HCT116 (cell line): Measurements from ENCODE around the gene RASGRF1.

Source experiments
- CTCF ChIP-seq, 3 experiments: fragments of 200-600 bp in 1 of 3; sonication (generic) in 1 of 3; IDR thresholded peaks in 2 of 3; conservative IDR thresholded peaks in 1 of 3; 2 replicates each; pipeline ENCODE4 v1.5.1; 2012 to 2017; ENCODE audit warnings: low read depth in 2 of 3, low read length in 2 of 3, antibody characterized with exemption in 1 of 3, borderline replicate concordance in 1 of 3, control low read depth in 1 of 3, mild to moderate bottlenecking in 1 of 3, mixed read lengths in 1 of 3, mixed run types in 1 of 3, moderate library complexity in 1 of 3; ENCODE audit not compliant: insufficient read depth in 1 of 3
- EZH2 ChIP-seq: fragments of 200-600 bp; sonication (generic); IDR thresholded peaks from 2 replicates; pipeline ENCODE4 v1.6.1; 2017; ENCODE audit warnings: antibody characterized with exemption, mixed run types
- POLR2A ChIP-seq: IDR thresholded peaks from 2 replicates; pipeline ENCODE4 v1.7.0; 2011; ENCODE audit warnings: borderline replicate concordance; ENCODE audit not compliant: insufficient read depth, insufficient read length; ENCODE audit errors: extremely low read depth
- SP1 ChIP-seq: IDR thresholded peaks from 2 replicates; pipeline ENCODE4 v1.6.1; 2012; ENCODE audit warnings: low read depth

- TF ChIP-seq SP1: no peak
- TF ChIP-seq EZH2: no peak
- no peak for TF ChIP-seq CTCF (IDR thresholded peaks at IDR 0.05 in 2 of 3, conservative IDR thresholded peaks at IDR 0.05 in 1 of 3; ENCODE audit: borderline replicate concordance in 1 of 3, insufficient read depth in 1 of 3, low read depth in 2 of 3, low read length in 2 of 3)
- no peak for TF ChIP-seq POLR2A
Observed at GRCh38 chr15:79008659-79009058, 81.9 kb downstream of the RASGRF1 start.
